ENCODE measurements around the gene PTPRM.

GRCh38 chr18:7974200-7974874 lies 407.2 kb downstream of the PTPRM start:
- no peak for TF ChIP-seq CTCF (IDR thresholded peaks at IDR 0.05; ENCODE audit: borderline replicate concordance, extremely low read depth, low read length, poor library complexity, severe bottlenecking)
- TF ChIP-seq EZH2 (IDR thresholded peaks at IDR 0.05; ENCODE audit: borderline replicate concordance, low read depth, low read length, severe bottlenecking), result no peak

Data from DND-41 (cell line).